DMS153 treated with DMSO at 0.1 percent for 48 hours (cell line): Measurements from ENCODE around the gene PRRG4.
A peak's percentile ranks its signal among the peaks of the same experiment; 100 is the strongest.
"Not testable (repeated sequence)": the region's sequence is repeated elsewhere in the genome, so short reads cannot be mapped to it uniquely, and the experiment has no call there.

Experiments
- DNase-seq: peaks from one replicate; lab custom pipeline; 2025; ENCODE audit not compliant: unreplicated experiment; lab: John Stamatoyannopoulos, UW

The PRRG4 gene

DNA sequence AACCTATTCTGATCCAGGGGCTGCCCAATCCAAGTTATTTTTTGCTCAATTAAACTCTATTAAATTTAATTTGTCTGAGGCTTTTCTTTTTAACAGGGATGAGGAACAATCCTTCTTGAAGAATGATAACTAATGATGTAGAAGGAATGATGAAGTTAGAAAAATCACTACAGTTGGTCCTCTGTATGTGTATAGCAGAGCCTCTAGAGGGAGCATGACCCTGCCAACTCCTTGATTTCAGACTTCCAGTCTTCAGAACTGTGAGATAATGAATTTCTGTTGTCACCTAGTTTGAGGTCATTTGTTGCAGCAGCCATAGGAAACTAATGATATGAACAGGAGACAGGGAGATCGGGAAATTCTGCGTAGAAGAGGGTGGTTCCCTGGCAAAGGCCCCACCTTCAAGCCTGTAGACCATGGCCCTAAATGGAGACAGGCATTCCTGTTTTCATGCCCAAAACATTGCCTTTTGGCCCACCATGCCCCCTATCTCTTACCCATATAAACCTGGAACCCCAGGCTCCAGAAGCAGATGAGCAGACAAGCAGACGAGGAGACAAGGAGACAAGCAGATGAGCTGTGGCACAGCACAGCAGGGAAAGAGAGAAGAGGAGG lies 55.1 kb downstream of the PRRG4 start:
- no peak for DNase-seq

DNA sequence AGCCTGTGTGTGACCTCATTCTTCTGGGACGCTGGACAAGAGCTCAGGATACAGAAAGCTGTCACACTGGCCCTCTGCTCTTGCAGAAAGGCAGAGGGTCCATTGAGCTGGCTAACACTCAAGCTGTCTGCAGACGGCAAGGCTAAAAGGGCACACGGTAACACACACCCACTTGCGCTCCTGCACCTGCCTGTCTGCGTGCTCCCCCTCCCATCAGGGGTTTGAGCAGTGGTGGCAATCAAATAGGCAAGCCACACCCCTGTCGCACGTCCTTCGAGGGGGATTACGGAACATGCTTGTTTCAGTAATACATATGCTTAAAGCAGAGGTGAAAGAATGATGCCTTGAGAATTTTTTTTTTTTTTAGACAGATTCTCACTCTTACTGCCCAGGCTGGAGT lies 55.8 kb downstream of the PRRG4 start:
- no peak for DNase-seq

DNA sequence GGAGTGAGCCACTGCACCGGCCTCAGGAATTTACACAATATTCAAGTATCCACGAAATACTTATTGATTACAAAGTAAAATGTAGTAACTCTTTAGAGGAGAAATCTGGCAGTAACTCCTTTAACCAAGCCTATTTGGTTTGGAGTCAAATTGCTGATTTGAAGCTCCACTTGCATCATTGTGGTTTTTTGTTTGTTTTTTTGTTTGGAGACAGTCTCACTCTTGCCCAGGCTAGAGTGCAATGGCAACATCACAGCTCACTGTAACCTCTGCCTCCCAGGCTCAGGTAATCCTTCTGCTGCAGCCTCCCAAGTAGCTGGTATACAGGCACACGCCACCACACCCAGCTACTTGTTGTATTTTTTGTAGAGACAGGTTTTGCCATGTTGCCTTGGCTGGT lies 56.5 kb downstream of the PRRG4 start:
- no peak for DNase-seq

DNA sequence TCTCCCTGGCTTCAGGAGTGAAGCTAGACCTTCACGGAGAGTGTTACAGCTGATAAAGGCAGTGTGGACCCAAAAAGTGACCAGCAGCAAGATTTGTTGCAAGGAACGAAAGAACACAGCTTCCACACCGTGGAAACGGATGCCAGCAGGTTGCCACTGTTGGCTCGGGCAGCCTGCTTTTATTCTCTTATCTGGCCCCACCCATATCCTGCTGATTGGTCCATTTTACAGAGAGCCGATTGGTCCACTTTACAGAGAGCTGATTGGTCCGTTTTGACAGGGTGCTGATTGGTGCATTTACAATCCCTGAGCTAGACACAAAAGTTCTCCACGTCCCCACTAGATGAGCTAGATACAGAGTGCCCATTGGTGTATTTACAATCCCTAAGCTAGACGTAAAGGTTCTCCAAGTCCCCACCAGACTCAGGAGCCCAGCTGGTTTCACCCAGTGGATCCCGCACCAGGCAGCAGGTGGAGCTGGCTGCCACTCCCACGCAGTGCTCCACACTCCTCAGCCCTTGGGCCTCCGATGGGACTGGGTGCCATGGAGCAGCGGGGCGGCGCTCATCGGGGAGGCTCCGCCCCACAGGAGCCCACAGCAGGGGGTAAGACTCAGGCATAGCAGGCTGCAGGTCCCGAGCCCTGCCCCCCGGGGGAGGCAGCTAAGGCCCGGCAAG lies 58.1 kb downstream of the PRRG4 start:
- DNase-seq = not testable (repeated sequence)

DNA sequence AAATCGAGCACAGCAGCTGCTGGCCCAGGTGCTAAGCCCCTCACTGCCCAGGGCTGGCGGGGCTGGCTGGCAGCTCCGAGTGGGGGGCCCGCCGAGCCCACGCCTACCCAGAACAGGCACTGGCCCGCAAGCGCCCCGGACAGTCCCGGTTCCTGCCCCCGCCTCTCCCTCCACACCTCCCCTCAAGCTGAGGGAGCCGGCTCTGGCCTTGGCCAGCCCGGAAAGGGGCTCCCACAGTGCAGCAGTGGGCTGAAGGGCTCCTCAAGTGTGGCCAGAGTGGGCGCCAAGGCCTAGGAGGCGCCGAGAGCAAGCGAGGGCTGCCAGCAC lies 58.6 kb downstream of the PRRG4 start:
- DNase-seq = not testable (repeated sequence)

DNA sequence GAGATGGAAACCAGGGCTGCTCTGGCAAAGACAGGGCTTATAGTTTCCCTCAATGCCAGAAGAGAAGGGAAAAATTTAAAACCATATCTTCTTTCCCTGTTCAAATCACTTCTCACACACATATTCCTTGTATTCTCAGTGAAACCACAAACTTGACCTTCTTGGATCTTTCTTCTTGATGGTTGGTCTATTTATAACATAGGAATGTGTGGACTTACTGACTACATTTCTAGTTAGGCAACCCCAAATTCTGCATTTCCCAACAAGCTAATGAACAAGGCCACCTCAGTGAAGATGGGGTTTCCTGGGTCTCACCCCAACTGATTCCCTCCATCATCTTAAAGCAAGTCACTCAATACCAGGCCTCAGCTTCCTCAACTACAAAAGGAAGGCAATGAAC lies 59.1 kb downstream of the PRRG4 start:
- DNase-seq = no peak

DNA sequence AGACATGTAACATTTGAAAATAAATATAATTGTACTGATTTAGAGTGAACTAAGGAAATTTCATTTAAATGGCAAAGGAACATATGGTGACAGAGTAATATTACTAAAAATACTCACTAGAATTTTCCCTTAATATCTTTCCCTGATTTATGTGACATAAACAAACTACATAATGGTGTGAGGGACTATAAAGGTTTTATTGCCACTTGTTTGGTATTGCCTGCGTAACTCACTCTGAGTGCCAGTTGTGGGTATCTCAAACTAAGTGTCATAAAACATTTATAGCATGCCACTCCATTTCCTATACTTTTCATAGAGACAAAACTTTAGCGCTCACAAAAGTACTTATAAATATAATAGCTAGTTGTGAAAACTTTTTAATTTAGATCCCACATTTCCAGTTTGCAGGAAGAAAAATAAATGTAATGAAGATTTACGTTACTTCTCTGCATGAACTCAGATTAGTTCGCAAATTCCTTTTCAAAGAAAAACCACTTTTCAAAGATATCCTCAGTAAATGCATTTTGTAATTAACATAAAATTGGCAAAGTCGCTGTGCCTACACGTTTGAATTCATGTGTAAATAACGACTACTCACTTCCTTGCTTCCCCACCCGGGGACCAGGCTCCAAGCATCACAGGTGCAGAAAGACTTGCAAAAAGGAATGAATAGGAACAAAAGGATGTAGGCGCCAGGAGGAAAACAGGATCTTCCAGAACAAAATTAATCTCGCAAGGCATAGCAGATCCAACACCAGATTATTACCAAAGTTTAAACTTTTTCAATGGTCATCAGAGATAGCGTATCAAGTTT lies 61.3 kb downstream of the PRRG4 start:
- peak; percentile 65 for DNase-seq

DNA sequence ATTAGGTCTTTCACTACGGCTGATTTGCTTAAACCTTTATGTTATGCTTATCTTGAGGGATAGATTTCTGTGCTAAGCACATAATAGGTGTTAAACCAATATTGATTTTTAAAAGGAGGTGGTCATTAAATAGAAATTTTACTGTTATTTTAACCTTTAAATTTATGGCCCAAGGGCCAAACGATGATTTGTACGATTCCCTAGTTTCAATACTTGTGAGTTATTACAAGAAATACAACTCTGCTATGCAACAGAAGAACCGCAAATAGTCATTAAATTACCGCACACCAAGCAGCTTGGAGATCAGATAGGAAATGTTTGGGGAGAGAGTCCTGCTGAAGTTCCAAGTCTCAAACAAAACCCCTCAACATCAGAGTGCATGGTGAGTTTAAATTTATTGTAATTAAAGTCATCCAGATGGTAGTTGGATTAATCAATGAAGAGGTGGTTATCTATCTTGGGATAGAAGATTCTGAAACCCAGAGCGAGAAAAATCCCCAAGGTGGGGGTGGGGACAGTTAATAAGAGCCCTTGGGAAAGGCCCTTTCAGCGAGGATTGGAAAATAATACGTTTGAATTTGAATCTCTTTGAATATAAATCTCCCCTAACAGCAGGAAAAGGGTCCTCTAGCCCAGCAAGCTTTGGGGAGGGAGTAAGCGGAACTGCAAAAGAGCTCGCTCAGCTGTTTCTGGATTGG lies 62.1 kb downstream of the PRRG4 start:
- no peak for DNase-seq

DNA sequence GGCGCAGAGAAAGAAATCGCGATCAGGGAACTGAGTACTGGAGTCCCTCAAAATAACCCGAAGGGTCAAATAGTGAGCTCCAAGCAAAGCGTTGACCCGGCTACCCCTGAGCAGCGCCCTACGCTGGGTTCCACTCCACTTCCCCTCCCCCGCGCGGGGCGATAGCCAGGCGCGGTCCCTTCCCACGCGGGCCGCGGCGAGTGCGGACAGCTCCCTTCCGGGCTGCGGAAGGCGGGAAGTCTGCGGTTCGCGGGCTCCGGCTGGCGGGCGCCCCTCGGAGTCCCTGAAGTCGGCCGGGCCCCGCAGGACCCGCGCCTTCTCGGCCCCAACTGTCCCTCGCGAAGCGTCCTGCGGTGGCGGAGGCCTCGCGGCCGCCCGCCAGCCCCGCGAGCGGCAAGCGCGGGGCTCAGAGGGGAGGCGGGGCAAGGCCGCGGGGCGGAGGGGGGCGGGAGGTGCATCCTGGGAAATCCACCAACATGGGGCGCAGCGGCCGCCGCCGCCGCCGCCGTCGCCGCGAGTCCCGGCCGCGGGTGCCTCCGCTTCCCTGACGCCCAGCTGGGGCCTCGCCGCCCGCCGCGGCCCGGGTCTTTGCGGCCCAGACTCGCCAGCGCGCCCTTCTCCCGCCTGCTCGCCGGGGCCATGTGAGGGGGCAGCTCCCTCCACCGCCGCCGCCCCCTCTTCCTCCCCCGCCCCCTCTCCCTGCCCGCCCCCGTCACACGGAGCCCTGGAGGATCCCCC lies 62.8 kb downstream of the PRRG4 start, which contains the start of gene QSER1:
TSS of gene QSER1 (plus strand) at position 457 of the 738 bp plus-strand sequence. CDS start 315 bp downstream, outside the sequence.
- no peak for DNase-seq

DNA sequence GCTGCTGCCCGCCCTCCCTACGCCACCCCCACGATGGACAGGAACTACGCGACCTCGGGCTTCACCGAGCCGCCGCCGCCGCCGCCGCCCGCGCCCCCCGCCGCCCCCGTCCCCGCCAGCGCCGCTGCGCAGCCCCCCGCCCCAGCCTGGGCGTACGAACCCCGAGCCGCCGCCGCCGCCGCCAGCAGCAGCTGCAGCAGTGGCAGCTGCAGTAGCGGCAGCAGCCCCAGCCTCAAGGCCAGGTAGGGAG lies 63.3 kb downstream of the PRRG4 start:
- no peak for DNase-seq

DNA sequence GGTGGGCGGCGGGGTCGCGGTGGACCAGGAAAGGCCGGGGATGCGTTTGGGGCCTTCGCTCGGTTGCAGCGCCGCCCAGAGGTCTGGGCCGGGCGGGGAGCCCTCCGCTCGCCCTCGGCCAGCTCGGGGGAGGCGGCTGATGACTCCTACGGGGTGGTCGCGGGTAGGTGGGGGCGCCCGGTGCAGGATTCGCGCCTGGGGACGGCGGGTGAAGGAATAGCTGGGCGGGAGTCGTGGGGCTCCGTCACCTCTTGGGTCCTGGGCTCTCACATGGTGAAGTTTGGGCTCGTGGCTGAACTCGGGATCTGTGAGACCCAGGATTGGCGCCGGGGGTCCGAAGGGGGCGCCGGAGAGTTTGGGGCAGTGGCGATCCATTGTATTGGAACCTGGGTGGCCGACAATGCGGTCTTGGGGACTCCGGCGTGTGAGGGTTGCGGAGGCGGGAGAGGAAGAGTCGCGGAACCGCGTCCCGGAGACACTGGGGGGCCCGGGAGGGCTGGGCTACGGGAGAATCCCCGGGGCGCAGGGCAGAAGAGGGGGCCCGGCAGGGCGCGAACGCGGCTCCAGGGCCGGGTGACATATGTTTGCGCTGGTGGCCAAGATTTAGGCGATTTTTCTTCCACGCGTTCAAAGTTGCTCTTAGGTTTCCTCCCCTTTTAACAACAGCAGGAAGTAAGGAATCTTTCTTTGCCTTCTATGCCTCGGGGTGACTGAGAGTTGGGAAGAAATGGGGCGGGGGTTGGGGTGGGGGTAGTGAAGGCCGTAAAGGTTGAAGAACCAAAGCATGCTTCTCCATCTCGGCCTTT lies 63.8 kb downstream of the PRRG4 start:
- DNase-seq = no peak

DNA sequence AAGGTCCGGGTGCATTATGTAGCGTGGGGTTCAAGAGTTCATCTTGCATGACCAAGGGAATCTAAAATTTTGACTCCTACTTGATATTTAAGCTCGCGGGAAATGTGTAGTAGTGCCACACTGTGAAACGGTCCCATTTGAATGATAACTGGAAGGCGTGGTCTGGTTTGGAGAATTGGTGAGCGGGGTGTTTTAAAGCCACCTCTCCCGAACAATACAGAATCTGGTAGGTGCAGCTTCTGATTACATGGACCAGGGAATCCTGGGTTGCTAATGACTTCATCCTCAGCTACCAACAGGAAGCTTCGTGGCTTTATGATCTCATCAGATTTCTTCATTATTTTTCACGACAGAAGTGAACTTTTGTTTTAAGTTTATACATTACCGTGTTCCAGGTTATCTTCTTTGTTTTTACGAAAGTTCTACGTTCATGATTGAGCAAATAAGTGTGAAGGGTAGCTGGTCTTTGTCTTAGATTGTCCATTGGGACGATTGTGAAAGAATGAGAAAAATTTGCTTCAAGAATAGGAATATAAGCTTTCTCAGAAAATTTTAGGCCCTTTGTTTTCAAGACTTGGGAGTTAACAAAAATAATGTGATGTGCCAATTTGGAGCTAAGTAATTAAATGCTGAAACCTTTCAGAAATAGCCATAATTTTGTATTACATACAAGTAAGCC lies 64.6 kb downstream of the PRRG4 start:
- DNase-seq = peak; percentile 39

DNA sequence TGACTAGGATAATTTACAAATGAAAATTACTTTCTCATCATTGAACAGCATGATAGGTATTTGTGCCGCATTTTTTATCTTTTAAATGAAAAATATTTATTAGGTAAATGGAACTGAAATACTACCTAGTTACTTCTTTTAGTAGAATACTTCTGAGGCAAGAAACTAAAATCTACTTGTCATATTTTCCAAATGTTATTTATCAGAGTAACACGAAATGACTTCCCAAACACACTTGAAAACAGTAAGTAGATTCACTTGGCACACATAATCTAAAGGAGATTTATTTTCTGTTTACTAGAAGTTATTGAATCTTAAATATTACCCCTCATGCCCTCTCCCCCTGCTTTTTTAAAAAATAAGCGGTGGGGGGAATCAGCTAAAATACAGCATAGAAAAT lies 65.2 kb downstream of the PRRG4 start:
- no peak for DNase-seq

DNA sequence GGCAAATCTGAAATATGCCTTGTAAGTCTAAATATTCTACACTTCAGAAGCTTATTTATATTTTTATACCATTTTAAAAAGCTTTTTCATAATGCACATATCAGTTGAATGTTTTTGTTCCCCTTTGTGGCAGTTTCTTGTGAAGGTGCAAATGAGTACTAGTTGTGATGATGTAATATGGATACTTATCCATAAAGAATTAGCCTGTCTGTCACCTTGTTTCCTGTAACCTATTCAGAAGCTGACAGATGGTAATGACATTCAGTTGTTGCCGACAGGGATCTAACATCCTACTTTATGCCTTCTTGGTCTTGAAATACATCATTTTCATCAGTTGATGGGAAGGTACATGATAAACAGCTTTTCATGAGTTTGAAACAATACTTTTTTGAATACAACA lies 65.7 kb downstream of the PRRG4 start:
- DNase-seq = no peak

DNA sequence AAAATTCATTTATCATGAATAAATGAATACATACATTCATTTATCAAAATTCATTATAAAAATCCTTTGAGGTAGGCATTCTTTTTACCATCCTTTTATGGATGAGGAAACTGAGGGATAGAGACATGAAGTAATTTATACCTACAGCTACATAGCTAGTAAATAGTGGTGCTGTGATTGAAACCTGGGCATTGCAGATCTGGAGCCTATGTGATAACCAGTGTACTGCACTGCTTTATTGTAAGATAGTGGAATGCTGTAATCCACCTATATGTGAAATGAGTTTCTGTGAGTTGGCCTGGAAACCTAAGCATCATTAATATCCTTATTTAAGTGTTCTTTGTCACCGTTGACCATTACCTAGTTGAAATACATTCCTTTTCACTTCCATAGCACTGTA lies 67.4 kb downstream of the PRRG4 start:
- no peak for DNase-seq

DNA sequence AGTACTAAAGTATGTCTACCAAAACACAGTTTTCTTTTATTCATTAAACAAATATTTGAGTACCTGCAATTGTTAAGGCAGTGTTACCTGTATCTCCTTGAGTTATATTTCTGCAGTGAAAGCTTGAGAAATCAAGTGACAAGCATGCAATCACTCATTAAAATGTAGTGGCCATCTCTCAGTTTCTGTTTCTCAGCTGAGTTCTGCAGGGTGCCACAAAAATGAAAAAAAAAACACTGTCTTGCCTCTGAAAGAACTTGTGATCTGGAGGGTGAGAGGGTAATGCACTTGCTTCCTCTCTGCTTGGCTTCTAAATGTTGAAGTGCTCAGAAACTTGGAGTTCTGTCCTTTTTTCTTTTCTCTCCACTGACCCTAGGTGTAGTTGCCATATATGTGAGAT lies 69.7 kb downstream of the PRRG4 start:
- no peak for DNase-seq

DNA sequence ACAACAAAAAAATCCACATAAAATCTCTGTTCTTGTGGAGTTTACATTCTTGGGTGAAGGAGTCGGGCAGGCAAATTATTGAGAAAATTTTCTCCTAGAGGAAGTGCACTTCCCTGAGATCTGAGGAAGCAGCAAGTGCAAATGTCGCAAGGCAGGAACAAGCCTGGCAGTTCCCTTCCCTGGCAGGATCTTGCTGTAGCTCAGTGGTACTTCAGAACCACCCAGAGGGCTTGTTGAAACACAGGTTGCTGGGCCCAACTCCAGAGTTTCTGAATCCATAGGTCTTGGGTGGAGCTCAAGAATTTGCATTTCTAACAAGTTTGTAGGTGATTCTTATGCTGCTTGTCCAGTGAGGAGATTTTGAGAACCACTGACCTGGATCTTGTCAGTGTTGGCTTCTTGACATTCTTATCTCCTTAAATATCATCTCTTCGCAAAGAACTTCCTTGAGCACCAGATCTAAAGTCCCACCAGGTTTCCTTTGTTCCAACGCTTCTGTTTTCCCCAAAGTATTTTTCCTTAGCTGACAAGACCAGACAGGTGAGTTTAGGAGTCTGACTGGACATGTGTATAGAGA lies 72.5 kb downstream of the PRRG4 start:
- DNase-seq = no peak

DNA sequence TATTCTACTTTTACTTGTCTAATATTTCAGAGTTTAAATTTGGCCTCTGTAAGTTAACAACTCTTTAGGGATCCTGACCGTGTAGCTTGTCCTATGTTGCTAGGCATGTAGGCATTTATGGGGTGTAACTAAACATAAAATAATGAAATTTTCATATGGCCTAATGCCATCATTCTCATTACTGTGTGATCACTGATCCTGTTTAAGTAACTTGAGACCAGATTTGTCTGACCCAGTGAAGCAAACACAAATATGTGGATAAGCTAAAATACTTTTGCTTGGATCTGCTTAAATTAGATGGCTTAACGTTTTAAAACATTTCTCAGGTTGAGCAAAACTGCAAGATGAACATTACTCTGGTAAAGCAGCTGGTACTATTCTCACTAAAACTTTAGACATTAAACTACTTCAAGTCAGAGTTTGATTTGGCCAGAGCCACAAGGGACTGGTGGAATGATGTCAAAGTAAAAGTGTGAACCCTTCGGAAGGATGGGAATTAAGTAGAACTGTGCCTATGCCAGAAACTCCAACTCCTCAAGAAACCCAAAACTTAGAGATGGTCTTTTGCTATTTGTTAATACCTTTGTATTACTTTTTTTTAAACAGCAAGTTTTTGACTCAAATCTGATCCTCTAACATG lies 75.4 kb downstream of the PRRG4 start:
- no peak for DNase-seq
